H1 (cell line): ENCODE measurements around the gene FRS2. TPM values are rescaled to one million over a fixed set of nuclear protein-coding genes. Genes with fewer than 3 reads are reported as not detected.

ENCODE experiments used
- CEBPB ChIP-seq: IDR thresholded peaks from 2 replicates; pipeline ENCODE4 v1.6.1; 2012; ENCODE audit warnings: low read depth, low read length
- FOSL1 ChIP-seq: IDR thresholded peaks from 2 replicates; pipeline ENCODE4 v1.6.1; 2011; ENCODE audit warnings: mild to moderate bottlenecking, low read depth, low read length, moderate library complexity; ENCODE audit not compliant: insufficient read depth
- HDAC2 ChIP-seq, 2 experiments: fragments of 300-600 bp in 1 of 2; sonication (generic) in 1 of 2; IDR thresholded peaks; 2 replicates each; pipeline ENCODE4 v1.6.1; 2011 to 2012; ENCODE audit warnings: low read depth in 2 of 2, low read length in 2 of 2, mild to moderate bottlenecking in 2 of 2, moderate library complexity in 2 of 2, borderline replicate concordance in 1 of 2, inconsistent platforms in 1 of 2
- JUND ChIP-seq: IDR thresholded peaks from 2 replicates; pipeline ENCODE4 v1.6.1; 2011; ENCODE audit warnings: mild to moderate bottlenecking, improper control_type of control experiment, low read length
- KDM1A ChIP-seq: fragments of 200-600, 300-600 bp; sonication (generic); IDR thresholded peaks from 2 replicates; pipeline ENCODE4 v1.7.1; 2016; ENCODE audit warnings: mild to moderate bottlenecking, low read length, borderline replicate concordance
- polyA plus RNA-seq, 7 experiments: library from polyadenylated mRNA; depleted of rRNA in 3 of 7; stranded (reverse) in 5 of 7; unstranded in 2 of 7; fragments of >200 nt in 5 of 7; fragments of 200-250 nt in 2 of 7; gene quantifications; 1 replicate in 5 of 7; 2 replicates in 1 of 7; 4 replicates in 1 of 7; pipeline versions ENCODE4 v1.2.1 to v1.2.3, GENCODE V29; 2011 to 2013; ENCODE audit warnings: missing spikeins in 2 of 7, mixed read lengths in 2 of 7
- total RNA-seq: library from RNA; stranded (reverse); fragmentation: NEBNext Ultra II Directional; extraction: Animal tissue kit (Norgen Biotek cat#: 25700); gene quantifications from 2 replicates; pipeline ENCODE4 v1.2.1, GENCODE V29; 2021

The FRS2 gene
- total and polyA plus RNA-seq, 2 of the 8 experiments (the other 6 are each of a cell fraction or from before 2014, with no cell fraction given), result 10.3 to 35.8 TPM

- TF ChIP-seq KDM1A (no peak), HDAC2 (IDR thresholded peaks at IDR 0.05; ENCODE audit: borderline replicate concordance in 1 of 2, low read depth in 2 of 2, low read length in 2 of 2) (no peak), FOSL1 (no peak), CEBPB (no peak), JUND (no peak)
- TF ChIP-seq, all 59 proteins: peak for 0
Observed at GRCh38 chr12:69555461-69555860, 85.3 kb downstream of the FRS2 start (continued).
